Measurements from ENCODE around the gene GAR1.
"Not testable (repeated sequence)": the region's sequence is repeated elsewhere in the genome, so short reads cannot be mapped to it uniquely, and the experiment has no call there.

Gene GAR1
- 0.35 to 6.3 (median 3.0) reads per million in 17 experiments for total RNA-seq

- peak; percentile 89 to 95 (median 95) for DNase-seq
Measured at GRCh38 chr4:109815151-109816081, at the start of gene GAR1. Gene GAR1, plus strand, starts transcription at chr4:109815762. Its CDS starts 403 bp downstream, at chr4:109816165.

GRCh38 chr4:109782092-109782491, 33.5 kb upstream of the GAR1 start:
- DNase-seq, result not testable (repeated sequence)

GRCh38 chr4:109786846-109787245, 28.7 kb upstream of the GAR1 start:
- no peak for DNase-seq

DNA sequence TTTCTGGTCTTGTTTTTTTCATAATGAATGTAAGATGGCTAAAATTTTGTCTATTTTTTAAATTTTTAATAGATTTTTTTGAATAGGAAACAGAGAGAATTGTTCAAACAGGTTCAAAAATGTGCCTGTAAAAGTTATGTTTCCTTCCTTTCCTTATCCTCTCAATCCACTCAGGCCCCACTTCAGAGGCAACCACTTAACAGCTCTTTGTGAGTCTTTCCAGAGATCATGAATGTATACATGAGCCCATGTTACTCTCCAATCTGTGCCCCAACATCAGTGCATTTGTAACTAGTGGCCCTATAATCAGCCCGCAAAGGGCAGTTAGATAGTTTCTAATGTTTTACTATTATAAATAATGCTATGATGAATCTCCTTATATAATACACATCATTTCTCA, 27.8 kb upstream of the GAR1 start:
- no peak for DNase-seq

DNA sequence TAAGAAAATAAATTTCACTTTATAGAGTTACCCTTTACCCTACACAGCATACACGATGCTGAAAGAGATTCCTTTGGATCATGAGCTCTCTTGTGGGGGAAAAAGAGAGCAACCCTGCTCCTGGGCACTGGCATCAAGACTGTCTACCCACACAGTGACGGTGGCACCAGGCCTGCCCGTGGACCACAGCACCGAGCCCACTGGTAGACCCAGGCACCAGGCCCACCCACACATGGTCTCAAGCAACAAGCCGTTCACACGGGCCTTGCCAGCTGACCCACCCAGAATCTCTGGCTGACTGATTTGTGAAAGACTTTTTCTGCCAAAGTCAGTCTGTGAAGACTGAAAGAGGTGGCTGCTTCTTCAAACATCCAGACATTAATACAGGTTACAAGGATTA, 20.5 kb upstream of the GAR1 start:
- no peak for DNase-seq

GRCh38 chr4:109798866-109799265, 16.7 kb upstream of the GAR1 start:
- DNase-seq, result no peak

GRCh38 chr4:109801099-109801789, 14.3 kb upstream of the GAR1 start:
- no peak for DNase-seq

- peak in 1 of 4 experiments; percentile 13 for DNase-seq
Measured at GRCh38 chr4:109801895-109802319, 13.7 kb upstream of the GAR1 start, which contains the start of gene CFI. Gene CFI, minus strand, starts transcription at chr4:109801999. Its CDS starts 28 bp downstream, at chr4:109801971.

- peak; percentile 20 to 38 (median 28) for DNase-seq
Measured at GRCh38 chr4:109803924-109804571, 11.5 kb upstream of the GAR1 start.

DNA sequence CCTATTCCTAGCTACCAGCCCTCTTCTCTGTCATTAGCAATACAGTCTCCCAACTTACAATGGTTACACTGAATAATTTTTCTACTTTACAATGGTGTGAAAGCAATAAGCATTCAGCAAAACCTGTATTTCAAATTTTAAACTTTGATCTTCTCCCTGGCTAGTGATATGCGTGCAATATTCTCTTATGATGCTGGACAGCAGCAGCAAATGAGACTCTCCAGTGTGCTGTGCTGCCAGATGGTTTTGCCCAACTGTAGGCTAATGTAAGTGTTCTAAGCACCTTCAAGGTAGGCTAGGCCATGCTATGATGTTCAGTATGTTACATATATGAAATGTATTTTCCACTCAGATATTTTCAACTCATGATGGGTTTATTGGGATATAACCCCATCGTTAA, 5.9 kb upstream of the GAR1 start:
- no peak for DNase-seq

DNA sequence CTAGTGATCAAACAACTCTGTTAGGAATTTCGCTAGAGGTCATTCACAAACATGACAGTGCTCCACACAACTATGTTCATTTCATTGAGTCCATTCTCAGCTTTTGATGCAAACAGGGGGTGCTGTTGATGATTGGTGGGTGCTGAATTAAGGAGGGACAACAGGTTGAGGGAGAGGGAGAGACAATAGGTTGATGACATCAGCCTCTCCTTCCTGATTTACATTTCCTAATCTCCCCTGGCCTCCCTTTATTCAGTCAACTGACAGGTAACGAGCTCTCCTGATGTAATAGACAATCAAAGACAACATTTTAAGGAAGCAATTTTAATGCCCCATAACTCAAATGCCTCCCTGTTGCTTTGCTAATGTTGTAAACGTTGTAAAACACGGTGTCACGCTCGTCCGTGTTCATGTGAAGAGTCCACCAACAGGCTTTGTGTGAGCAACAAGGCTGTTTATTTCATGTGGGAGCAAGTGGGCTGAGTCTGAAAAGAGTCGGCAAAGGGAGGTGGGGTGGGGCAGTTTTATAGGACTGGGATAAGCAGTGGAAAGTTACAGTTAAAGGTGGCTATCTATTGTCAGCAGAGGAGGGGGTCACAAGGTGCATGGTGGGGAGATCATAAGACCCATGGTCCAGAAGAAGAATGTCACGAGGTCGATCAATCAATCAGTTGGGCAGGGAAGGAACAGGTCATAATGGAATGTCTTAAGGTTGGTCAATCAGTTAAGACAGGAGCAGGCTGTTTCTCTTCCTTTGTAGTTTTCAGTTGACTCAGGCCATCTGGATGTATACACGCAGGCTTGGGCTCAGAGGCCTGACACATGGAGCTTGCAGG, 4.8 kb upstream of the GAR1 start:
- no peak for DNase-seq

- DNase-seq, result no peak
Measured at GRCh38 chr4:109811707-109812106, 3.9 kb upstream of the GAR1 start.

- DNase-seq, result peak in 3 of 4 experiments; percentile 3 to 30 (median 13)
Measured at GRCh38 chr4:109816082-109816442, 500 bp downstream of the GAR1 start.

GRCh38 chr4:109816894-109817293, 1.3 kb downstream of the GAR1 start:
- DNase-seq, result no peak

DNA sequence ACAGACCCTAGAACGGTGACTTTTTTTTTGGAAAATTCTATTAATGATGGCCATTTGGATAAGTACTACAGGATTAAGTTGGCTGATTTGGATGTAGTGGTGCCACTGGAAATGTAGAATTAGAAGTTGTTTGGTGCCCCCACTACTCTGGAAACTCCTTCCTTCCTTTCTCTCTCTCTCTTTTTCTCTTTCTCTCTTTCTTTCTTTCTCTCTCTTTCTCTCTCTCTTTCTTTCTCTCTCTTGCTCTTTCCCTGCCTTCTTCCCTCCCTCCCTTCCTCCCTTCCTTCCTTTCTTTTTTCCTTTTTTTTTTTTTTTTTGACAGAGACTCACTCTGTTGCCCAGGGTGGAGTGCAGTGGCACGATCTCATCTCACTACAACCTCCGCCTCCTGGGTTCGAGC, 2.7 kb downstream of the GAR1 start:
- no peak for DNase-seq

DNA sequence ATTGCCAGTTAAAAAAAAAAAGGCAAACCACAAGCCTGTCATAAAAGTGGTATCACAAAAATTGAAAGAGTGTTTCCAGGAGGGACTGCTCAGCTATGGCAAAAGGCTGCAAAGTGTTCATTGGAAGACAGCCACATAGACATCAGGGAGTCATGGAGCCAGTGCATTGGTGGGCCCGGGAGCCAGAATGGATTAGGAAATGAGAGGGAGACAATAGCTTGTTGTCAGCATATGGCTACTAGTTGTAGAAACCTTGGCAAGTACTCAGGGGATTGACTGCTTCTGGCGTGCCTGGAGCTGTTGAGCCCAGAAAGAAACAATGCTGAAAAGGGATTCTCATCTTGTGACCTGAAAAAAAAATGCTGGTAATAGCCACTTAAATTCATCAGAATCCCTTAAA, 5.0 kb downstream of the GAR1 start:
- no peak for DNase-seq

DNA sequence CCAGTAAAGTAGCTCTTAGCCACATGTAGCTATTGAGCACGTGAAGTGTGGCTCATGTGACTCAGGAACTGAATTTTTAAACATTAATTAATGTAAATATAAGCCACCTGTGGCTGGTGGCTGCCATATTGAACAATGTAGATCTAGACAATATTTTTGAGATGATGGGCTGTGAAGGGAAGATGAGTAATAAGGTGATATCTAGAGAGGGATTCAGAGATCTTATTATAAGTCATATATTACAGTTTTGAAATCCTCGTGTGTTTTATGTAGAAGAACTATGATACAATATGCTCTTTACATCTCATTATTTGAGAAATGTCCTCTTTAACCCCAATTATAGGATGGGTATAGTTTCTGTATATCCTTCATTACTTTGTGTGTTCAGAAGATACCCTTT, 5.6 kb downstream of the GAR1 start:
- no peak for DNase-seq

GRCh38 chr4:109826719-109827118, 11.2 kb downstream of the GAR1 start:
- DNase-seq, result peak in 2 of 4 experiments; percentile 46 to 56

DNA sequence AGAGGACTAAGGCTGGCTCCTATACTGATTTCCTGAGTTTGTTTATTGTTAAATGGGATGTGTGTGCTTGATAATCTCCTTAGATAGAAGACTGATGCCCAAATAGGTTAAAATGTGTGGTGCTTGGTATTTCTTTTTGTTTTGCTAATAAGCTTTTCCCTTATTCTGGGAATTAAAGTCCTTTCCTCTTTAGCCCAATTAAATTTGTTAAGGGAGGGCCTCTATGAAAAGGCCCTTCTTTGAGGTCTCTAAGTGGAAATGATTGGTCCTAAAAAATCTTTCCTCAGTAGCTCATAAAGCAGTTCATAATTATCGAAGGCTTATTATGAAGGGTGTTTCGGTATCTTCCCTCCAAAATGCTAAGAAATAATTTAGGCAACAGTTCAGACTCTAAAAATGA, 12.1 kb downstream of the GAR1 start, which contains the start of gene RRH:
RRH (plus strand) TSS at position 301 of the 400 bp plus-strand sequence; CDS start at position 357, 56 bp downstream.
- no peak for DNase-seq

DNA sequence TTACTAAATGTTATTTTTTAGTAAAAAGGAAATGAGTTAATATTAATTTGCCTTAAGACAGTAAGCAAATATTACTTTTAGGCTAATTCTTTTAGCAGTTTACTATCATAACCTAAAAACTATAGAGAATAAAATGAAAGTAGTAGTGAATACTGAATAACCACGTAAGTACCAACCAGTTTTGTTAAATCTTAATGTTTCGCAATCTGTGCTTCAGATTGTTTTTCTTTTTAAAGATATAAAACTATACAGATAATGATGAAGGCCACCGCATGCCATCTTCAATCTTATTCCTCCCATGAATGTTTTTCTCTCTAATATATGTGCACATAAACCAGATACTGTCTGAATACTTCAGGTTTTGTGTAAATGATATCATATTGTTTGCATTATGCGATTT, 18.2 kb downstream of the GAR1 start:
- DNase-seq, result no peak

GRCh38 chr4:109836985-109837384, 21.4 kb downstream of the GAR1 start:
- no peak for DNase-seq

Measured in suppressor macrophage (primary cell).